Nephron (organoid): ENCODE results near the gene LY6G6C.

Experiments used
- H3K27ac Mint-ChIP-seq, 3 experiments: 2 replicates each; pipeline ENCODE4 v1.8.0; 2020; ENCODE audit warnings: mixed read lengths in 3 of 3, mild to moderate bottlenecking in 2 of 3, moderate library complexity in 1 of 3
- H3K27me3 Mint-ChIP-seq: 2 replicates; pipeline ENCODE4 v1.8.0; 2021; ENCODE audit warnings: low read depth, mild to moderate bottlenecking, moderate library complexity, mixed read lengths
- H3K36me3 Mint-ChIP-seq: 2 replicates; pipeline ENCODE4 v1.8.0; 2020; ENCODE audit warnings: low read depth, mixed read lengths
- H3K4me1 Mint-ChIP-seq: 2 replicates; pipeline ENCODE4 v1.8.0; 2020; ENCODE audit warnings: mixed read lengths
- H3K4me3 Mint-ChIP-seq, 3 experiments: 2 replicates each; pipeline ENCODE4 v1.8.0; 2020; ENCODE audit warnings: mild to moderate bottlenecking in 3 of 3, mixed read lengths in 3 of 3, moderate library complexity in 2 of 3
- H3K9me3 Mint-ChIP-seq: 2 replicates; pipeline ENCODE4 v1.8.0; 2020; ENCODE audit warnings: mixed read lengths
- TF ChIP-seq, protein P1 (sequence below), 3 experiments: fragments of 200-600 bp; sonication (generic); IDR thresholded peaks; one replicate each; pipeline ENCODE4 v1.5.0; 2021; ENCODE audit warnings: antibody characterized with exemption in 3 of 3; ENCODE audit not compliant: unreplicated experiment in 3 of 3

LY6G6C gene

DNA sequence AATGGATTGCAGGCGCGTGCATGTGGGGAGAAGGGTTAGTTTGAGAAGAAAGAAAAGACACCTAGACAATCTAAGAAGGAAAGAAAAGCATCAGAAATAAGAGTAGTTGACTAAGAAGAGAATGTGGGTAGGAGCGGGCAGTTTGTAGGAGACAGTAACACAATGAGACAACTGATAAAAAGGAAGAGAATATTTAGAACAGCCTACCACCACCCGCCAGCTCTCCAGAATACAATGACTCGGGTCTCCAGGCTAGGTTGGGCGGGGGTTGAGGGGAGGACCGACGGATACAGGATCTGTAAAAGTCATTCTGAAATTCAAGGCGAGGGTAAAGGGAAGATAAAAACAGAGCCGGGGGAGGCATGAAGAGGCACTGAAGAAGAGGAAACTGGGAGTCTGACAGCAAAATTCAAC lies 19.1 kb downstream of the LY6G6C start:
- H3K27me3 Mint-ChIP-seq, result peaks cover 3% of the 10 kb centered on the region
- no peaks in the 10 kb centered on the region for H3K9me3 Mint-ChIP-seq
- H3K4me3 Mint-ChIP-seq, result peak overlapping the region; percentile 98 to 99 (median 98)
- TF ChIP-seq, protein P1, sequence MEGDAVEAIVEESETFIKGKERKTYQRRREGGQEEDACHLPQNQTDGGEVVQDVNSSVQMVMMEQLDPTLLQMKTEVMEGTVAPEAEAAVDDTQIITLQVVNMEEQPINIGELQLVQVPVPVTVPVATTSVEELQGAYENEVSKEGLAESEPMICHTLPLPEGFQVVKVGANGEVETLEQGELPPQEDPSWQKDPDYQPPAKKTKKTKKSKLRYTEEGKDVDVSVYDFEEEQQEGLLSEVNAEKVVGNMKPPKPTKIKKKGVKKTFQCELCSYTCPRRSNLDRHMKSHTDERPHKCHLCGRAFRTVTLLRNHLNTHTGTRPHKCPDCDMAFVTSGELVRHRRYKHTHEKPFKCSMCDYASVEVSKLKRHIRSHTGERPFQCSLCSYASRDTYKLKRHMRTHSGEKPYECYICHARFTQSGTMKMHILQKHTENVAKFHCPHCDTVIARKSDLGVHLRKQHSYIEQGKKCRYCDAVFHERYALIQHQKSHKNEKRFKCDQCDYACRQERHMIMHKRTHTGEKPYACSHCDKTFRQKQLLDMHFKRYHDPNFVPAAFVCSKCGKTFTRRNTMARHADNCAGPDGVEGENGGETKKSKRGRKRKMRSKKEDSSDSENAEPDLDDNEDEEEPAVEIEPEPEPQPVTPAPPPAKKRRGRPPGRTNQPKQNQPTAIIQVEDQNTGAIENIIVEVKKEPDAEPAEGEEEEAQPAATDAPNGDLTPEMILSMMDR (IDR thresholded peaks at IDR 0.05; ENCODE audit: unreplicated experiment in 3 of 3), result no peak
- peaks cover 16% of the 10 kb centered on the region for H3K36me3 Mint-ChIP-seq
- peak overlapping the region; percentile 90 to 96 (median 94) for H3K27ac Mint-ChIP-seq
- H3K4me1 Mint-ChIP-seq, result peaks cover 16% of the 10 kb centered on the region

DNA sequence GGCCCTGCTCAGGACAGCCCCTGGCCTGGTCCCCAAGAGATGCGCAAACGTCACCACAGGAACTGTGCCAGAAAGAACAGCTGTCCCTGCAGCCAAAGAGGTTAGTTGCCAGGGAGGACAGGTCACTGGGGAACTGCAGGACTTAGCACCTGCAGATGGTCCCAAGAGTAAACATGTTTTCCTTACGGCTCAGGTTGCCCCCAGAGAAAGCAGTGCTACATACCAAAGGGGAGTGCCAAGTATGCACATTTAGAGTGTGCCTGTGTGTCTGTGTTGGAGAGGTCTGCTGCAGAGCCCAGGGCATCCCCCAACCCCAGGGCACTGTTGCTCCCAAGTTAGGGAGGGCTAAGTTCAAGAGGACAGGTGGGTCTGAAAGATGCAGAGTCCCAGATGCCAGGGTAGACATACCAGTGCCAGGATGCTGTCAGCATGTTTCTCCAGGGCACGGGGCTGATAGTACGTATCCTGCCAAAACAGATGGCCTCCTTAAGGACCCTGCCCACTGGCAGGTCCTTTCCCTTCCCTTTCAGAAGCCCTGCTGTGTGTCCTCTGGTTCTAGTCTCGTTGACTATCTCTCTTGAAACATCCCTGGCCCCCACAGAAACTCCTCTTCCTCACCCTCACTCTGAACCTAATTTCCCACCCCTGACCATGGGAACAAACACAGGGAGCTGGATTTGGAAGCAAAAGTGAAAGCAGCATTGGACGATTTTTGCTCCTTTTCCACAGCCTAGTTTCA lies 19.7 kb downstream of the LY6G6C start:
- TF ChIP-seq, protein P1 (IDR thresholded peaks at IDR 0.05; ENCODE audit: unreplicated experiment in 3 of 3), result no peak
- Mint-ChIP-seq H3K4me3 (peak overlapping the region; percentile 98 to 99 (median 98)), H3K4me1 (peaks cover 16% of the 10 kb centered on the region), H3K36me3 (peaks cover 22% of the 10 kb centered on the region), H3K27ac (peak overlapping the region; percentile 90 to 96 (median 94)), H3K9me3 (no peaks in the 10 kb centered on the region), H3K27me3 (peaks cover 2% of the 10 kb centered on the region)

DNA sequence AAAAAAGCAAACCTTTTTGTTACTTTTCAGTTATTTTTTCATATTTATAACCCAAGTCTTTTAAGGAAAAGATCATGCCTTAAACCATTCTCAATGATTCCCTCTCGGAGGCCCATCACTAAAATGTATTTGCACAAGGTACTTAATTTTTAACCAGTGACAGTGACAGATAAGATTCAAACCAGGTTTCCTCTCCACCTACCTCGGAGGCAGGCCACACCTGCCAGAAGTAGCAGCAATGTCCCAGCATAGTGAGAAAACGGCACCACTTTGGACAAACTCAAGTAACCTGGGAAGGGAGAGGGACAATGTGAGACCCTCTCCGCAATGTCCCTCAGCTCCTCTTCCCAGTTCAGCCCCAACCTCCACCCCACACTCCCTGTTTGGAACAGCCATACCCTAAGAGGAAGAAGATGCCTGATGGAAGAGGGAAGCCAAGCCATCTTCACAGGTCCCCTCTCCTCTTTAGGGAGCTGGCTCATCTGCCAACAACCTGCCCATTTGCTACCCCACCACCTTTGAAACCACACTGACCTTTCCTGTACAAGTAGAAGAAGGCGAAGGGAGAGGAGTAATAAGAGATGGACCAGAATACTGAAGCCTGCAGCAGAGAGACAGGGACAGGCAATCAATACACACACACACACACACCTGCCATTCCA lies 20.7 kb downstream of the LY6G6C start:
- Mint-ChIP-seq H3K9me3 (no peaks in the 10 kb centered on the region), H3K27me3 (no peaks in the 10 kb centered on the region), H3K4me3 (peak overlapping the region; percentile 98 to 99 (median 98)), H3K27ac (peak overlapping the region in 1 of 3 experiments; percentile 90), H3K36me3 (peaks cover 27% of the 10 kb centered on the region), H3K4me1 (peaks cover 16% of the 10 kb centered on the region)
- TF ChIP-seq, protein P1 (IDR thresholded peaks at IDR 0.05; ENCODE audit: unreplicated experiment in 3 of 3), result no peak

DNA sequence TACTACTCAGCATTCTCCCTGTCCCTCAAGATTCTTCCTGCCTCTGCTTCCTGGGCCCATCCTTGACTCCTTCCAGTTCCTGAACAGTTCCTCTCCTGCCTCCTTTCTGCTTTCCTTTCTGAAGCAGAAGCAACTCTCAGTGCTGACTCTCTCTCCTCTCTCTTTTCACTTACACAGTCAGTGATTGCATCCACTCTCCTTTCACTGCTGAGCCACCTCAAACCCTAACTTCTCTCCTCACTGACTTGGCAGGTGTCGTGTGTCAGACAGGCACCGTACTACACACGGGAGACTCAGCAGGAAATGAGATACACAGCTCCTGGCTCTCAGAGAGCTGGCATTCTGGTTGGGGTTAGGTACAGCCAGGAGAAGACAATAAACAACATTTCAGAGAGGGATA lies 24.0 kb downstream of the LY6G6C start:
- TF ChIP-seq, protein P1 (IDR thresholded peaks at IDR 0.05; ENCODE audit: unreplicated experiment in 3 of 3), result no peak
- H3K9me3 Mint-ChIP-seq, result no peaks in the 10 kb centered on the region
- H3K27ac Mint-ChIP-seq, result peak overlapping the region in 1 of 3 experiments; percentile 0
- H3K27me3 Mint-ChIP-seq, result no peaks in the 10 kb centered on the region
- H3K36me3 Mint-ChIP-seq, result peaks cover 48% of the 10 kb centered on the region
- peaks cover 10% of the 10 kb centered on the region for H3K4me1 Mint-ChIP-seq
- H3K4me3 Mint-ChIP-seq, result no peak overlapping the region

DNA sequence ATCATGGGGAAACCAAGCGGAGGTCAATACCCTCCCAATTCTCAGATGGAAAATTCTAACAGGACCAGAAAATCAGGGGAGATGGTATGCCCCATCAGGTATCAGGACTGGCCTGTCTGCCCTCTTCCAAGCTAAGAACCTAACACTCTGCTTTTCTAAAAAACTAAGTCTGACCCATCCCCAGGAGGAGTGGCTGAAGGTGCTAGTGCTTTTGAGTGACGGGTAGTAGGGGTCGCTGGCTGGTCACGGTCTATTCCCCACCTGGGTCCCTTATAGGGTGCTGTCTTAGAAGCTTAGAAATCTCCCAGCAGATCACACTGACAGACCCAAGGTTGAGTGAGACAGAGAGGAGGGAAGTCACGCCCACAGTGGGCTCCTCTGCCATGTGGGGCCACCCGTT lies 28.0 kb downstream of the LY6G6C start:
- H3K36me3 Mint-ChIP-seq, result peaks cover 64% of the 10 kb centered on the region
- TF ChIP-seq, protein P1 (IDR thresholded peaks at IDR 0.05; ENCODE audit: unreplicated experiment in 3 of 3), result no peak
- no peaks in the 10 kb centered on the region for H3K4me1 Mint-ChIP-seq
- no peak overlapping the region for H3K27ac Mint-ChIP-seq
- H3K4me3 Mint-ChIP-seq, result no peak overlapping the region
- no peaks in the 10 kb centered on the region for H3K27me3 Mint-ChIP-seq
- H3K9me3 Mint-ChIP-seq, result no peaks in the 10 kb centered on the region
